GM23338 (cell line): ENCODE results near the gene SH3BP5. TPM values are rescaled to one million over a fixed set of nuclear protein-coding genes. Genes with fewer than 3 reads are reported as not detected.

Experiments
- ATAC-seq: fragments of 200-7000 bp; cut with Tn5 transposase; 3 replicates; pipeline ENCODE4 v1.9.1; 2020
- DNase-seq: peaks from one replicate; pipeline ENCODE4 v3.0.0-alpha.2; 2015; ENCODE audit warnings: low spot score
- H2AFZ ChIP-seq: fragments of 200-600 bp; sonication (generic); 2 replicates; pipeline ENCODE4 v1.8.0; 2016; ENCODE audit warnings: antibody characterized with exemption, mild to moderate bottlenecking, moderate library complexity
- H3F3A ChIP-seq: fragments of 200-600 bp; sonication (generic); replicated peaks from 2 replicates; pipeline ENCODE4 v1.8.0; 2017; ENCODE audit warnings: antibody characterized with exemption, mixed run types, low read depth
- H3K27ac ChIP-seq: fragments of 200-600 bp; sonication (generic); 2 replicates; pipeline ENCODE4 v1.6.1; 2016; ENCODE audit warnings: low read depth
- H3K27me3 ChIP-seq: fragments of 200-600 bp; sonication (generic); 2 replicates; pipeline ENCODE4 v1.8.0; 2016; ENCODE audit warnings: mild to moderate bottlenecking, mixed run types, moderate library complexity; ENCODE audit not compliant: insufficient read depth
- H3K36me3 ChIP-seq: fragments of 200-600 bp; sonication (generic); 2 replicates; pipeline ENCODE4 v1.8.0; 2016; ENCODE audit warnings: mild to moderate bottlenecking; ENCODE audit not compliant: insufficient read depth
- H3K4me1 ChIP-seq: fragments of 200-600 bp; sonication (generic); 2 replicates; pipeline ENCODE4 v1.8.0; 2016; ENCODE audit warnings: mild to moderate bottlenecking, moderate library complexity; ENCODE audit not compliant: insufficient read depth
- H3K4me2 ChIP-seq: fragments of 200-600 bp; sonication (generic); 2 replicates; pipeline ENCODE4 v1.7.1; 2017; ENCODE audit warnings: mixed run types
- H3K4me3 ChIP-seq: fragments of 200-600 bp; sonication (generic); 2 replicates; pipeline ENCODE4 v1.6.1; 2016; ENCODE audit warnings: mixed run types
- H3K79me2 ChIP-seq: fragments of 200-600 bp; sonication (generic); replicated peaks from 2 replicates; pipeline ENCODE4 v1.8.0; 2017; ENCODE audit warnings: mild to moderate bottlenecking; ENCODE audit not compliant: insufficient read depth
- H3K9me2 ChIP-seq: fragments of 200-600 bp; sonication (generic); 2 replicates; pipeline ENCODE4 v1.8.0; 2017; ENCODE audit not compliant: insufficient read depth
- H4K20me1 ChIP-seq: fragments of 200-600 bp; sonication (generic); replicated peaks from 2 replicates; pipeline ENCODE4 v1.8.0; 2017; ENCODE audit warnings: mild to moderate bottlenecking; ENCODE audit not compliant: insufficient read depth
- H3K27ac Mint-ChIP-seq: 2 replicates; pipeline ENCODE4 v1.8.0; 2020; ENCODE audit warnings: inconsistent platforms, mild to moderate bottlenecking, moderate library complexity, mixed read lengths
- H3K27me3 Mint-ChIP-seq: 3 replicates; pipeline ENCODE4 v1.8.0; 2022; ENCODE audit warnings: low read depth, mild to moderate bottlenecking, moderate library complexity, mixed read lengths, inconsistent platforms; ENCODE audit not compliant: insufficient read depth, poor library complexity
- H3K36me3 Mint-ChIP-seq: 3 replicates; pipeline ENCODE4 v1.8.0; 2021; ENCODE audit warnings: low read depth, mild to moderate bottlenecking, inconsistent platforms, moderate library complexity, mixed read lengths
- H3K4me1 Mint-ChIP-seq: 3 replicates; pipeline ENCODE4 v1.8.0; 2020; ENCODE audit warnings: mild to moderate bottlenecking, inconsistent platforms, mixed read lengths
- H3K4me3 Mint-ChIP-seq: 3 replicates; pipeline ENCODE4 v1.8.0; 2021; ENCODE audit warnings: moderate library complexity, mild to moderate bottlenecking, inconsistent platforms, mixed read lengths
- H3K9me3 Mint-ChIP-seq: 3 replicates; pipeline ENCODE4 v1.8.0; 2020; ENCODE audit warnings: moderate library complexity, mild to moderate bottlenecking, inconsistent platforms, mixed read lengths
- CREB1 ChIP-seq: fragments of 250-450 bp; sonication (Bioruptor Pico); IDR thresholded peaks from 2 replicates; pipeline ENCODE4 v1.5.0; 2020; ENCODE audit warnings: low read depth, mild to moderate bottlenecking, moderate library complexity
- EZH2 ChIP-seq: fragments of 200-600 bp; sonication (generic); IDR thresholded peaks from one replicate; pipeline ENCODE4 v1.8.0; 2017; ENCODE audit warnings: antibody characterized with exemption, mild to moderate bottlenecking, low read depth; ENCODE audit not compliant: unreplicated experiment
- EZH2phosphoT487 ChIP-seq: fragments of 200-600 bp; sonication (generic); IDR thresholded peaks from one replicate; pipeline ENCODE4 v1.8.1; 2018; ENCODE audit warnings: antibody characterized with exemption; ENCODE audit not compliant: unreplicated experiment
- NANOG ChIP-seq: IDR thresholded peaks from 2 replicates; pipeline ENCODE4 v1.6.1; 2016; ENCODE audit warnings: antibody characterized with exemption, borderline replicate concordance
- POLR2AphosphoS5 ChIP-seq: IDR thresholded peaks from 2 replicates; pipeline ENCODE4 v1.6.1; 2016; ENCODE audit warnings: antibody characterized with exemption, low read depth
- STAT1 ChIP-seq: IDR thresholded peaks from one replicate; pipeline ENCODE4 v1.6.1; 2016; ENCODE audit warnings: antibody characterized with exemption; ENCODE audit not compliant: unreplicated experiment
- ZNF114 ChIP-seq: fragments of 250-450 bp; sonication (Bioruptor Pico); IDR thresholded peaks from 2 replicates; pipeline ENCODE4 v1.5.0; 2020; ENCODE audit warnings: mild to moderate bottlenecking, moderate library complexity
- ZNF331 ChIP-seq: fragments of 250-450 bp; sonication (Bioruptor Pico); IDR thresholded peaks from 2 replicates; pipeline ENCODE4 v1.5.0; 2020; ENCODE audit warnings: low read depth, mild to moderate bottlenecking, moderate library complexity
- polyA plus RNA-seq: library from polyadenylated mRNA; unstranded; fragments of >200 nt; fragmentation: Nextera tagmentation; extraction: Ambion mirVana; gene quantifications from 2 replicates; pipeline ENCODE4 v1.2.1, GENCODE V29; 2016
- total RNA-seq: library from RNA; depleted of rRNA; stranded (reverse); fragments of >200 nt; shearing (Covaris generic); gene quantifications from 2 replicates; pipeline ENCODE4 v1.2.3, GENCODE V29; 2014
- TF ChIP-seq, protein P1 (sequence below): fragments of 250-450 bp; sonication (Bioruptor Pico); IDR thresholded peaks from 2 replicates; pipeline ENCODE4 v1.5.0; 2020; ENCODE audit warnings: mild to moderate bottlenecking, moderate library complexity
- TF ChIP-seq, protein P2 (sequence below), 2 experiments: fragments of 200-600 bp in 1 of 2; sonication (generic) in 1 of 2; conservative IDR thresholded peaks; 2 replicates each; pipeline versions ENCODE4 v1.5.1 to v1.6.1; 2016 to 2017; ENCODE audit warnings: antibody characterized with exemption in 2 of 2, low read depth in 2 of 2, mild to moderate bottlenecking in 2 of 2, moderate library complexity in 1 of 2
- TF ChIP-seq, protein P3 (sequence below): IDR thresholded peaks from one replicate; pipeline ENCODE4 v1.6.1; 2018; ENCODE audit warnings: antibody characterized with exemption; ENCODE audit not compliant: unreplicated experiment
- TF ChIP-seq, protein P4 (sequence below): IDR thresholded peaks from 2 replicates; pipeline ENCODE4 v1.6.1; 2016; ENCODE audit warnings: antibody characterized with exemption

SH3BP5 gene
- total and polyA plus RNA-seq, 2 experiments from 2014 or later, result 5.8 to 9.1 TPM

DNA sequence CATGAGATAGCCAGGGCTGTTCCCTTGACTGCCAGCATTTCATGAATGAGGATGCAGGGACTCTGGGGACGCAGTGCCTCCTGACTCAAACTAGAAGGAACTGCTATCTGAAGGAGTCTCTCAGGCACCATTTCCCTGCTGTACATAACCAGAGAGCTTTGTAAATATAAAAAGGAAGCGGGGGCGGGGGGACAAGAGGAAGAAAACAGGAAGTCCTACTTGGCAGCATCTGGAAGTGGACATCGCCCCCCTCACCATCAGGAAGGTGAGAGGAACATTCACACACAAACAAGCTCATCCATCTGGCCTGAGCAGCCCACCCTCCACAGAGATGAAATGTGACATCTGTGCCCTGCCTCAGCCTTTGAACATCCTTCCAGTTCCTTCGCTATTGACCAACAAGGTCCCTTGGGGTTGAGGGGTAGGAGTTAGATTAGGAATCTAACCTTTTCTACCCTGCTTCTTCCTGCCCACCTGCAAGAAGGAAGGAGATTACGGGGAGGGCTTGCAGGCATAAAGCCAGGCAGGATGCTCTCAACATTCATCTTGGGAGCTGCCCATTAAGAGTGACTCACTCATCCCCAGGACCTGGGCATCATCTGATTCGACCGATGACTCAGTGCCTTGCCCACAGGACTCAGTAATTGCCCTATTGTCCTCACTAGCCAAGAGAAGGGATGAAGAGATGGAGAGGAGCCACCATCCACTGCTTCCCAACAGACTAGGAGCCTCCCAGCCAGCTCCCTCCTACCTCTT, 31.9 kb downstream of the SH3BP5 start (continued):
- TF ChIP-seq, protein P1, sequence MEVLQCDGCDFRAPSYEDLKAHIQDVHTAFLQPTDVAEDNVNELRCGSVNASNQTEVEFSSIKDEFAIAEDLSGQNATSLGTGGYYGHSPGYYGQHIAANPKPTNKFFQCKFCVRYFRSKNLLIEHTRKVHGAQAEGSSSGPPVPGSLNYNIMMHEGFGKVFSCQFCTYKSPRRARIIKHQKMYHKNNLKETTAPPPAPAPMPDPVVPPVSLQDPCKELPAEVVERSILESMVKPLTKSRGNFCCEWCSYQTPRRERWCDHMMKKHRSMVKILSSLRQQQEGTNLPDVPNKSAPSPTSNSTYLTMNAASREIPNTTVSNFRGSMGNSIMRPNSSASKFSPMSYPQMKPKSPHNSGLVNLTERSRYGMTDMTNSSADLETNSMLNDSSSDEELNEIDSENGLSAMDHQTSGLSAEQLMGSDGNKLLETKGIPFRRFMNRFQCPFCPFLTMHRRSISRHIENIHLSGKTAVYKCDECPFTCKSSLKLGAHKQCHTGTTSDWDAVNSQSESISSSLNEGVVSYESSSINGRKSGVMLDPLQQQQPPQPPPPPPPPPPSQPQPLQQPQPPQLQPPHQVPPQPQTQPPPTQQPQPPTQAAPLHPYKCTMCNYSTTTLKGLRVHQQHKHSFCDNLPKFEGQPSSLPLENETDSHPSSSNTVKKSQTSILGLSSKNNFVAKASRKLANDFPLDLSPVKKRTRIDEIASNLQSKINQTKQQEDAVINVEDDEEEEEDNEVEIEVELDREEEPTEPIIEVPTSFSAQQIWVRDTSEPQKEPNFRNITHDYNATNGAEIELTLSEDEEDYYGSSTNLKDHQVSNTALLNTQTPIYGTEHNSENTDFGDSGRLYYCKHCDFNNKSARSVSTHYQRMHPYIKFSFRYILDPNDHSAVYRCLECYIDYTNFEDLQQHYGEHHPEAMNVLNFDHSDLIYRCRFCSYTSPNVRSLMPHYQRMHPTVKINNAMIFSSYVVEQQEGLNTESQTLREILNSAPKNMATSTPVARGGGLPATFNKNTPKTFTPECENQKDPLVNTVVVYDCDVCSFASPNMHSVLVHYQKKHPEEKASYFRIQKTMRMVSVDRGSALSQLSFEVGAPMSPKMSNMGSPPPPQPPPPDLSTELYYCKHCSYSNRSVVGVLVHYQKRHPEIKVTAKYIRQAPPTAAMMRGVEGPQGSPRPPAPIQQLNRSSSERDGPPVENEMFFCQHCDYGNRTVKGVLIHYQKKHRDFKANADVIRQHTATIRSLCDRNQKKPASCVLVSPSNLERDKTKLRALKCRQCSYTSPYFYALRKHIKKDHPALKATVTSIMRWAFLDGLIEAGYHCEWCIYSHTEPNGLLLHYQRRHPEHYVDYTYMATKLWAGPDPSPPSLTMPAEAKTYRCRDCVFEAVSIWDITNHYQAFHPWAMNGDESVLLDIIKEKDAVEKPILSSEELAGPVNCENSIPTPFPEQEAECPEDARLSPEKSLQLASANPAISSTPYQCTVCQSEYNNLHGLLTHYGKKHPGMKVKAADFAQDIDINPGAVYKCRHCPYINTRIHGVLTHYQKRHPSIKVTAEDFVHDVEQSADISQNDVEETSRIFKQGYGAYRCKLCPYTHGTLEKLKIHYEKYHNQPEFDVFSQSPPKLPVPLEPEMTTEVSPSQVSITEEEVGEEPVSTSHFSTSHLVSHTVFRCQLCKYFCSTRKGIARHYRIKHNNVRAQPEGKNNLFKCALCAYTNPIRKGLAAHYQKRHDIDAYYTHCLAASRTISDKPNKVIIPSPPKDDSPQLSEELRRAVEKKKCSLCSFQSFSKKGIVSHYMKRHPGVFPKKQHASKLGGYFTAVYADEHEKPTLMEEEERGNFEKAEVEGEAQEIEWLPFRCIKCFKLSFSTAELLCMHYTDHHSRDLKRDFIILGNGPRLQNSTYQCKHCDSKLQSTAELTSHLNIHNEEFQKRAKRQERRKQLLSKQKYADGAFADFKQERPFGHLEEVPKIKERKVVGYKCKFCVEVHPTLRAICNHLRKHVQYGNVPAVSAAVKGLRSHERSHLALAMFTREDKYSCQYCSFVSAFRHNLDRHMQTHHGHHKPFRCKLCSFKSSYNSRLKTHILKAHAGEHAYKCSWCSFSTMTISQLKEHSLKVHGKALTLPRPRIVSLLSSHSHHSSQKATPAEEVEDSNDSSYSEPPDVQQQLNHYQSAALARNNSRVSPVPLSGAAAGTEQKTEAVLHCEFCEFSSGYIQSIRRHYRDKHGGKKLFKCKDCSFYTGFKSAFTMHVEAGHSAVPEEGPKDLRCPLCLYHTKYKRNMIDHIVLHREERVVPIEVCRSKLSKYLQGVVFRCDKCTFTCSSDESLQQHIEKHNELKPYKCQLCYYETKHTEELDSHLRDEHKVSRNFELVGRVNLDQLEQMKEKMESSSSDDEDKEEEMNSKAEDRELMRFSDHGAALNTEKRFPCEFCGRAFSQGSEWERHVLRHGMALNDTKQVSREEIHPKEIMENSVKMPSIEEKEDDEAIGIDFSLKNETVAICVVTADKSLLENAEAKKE (CRISPR knock-in tag), result no peak
- TF ChIP-seq, protein P2, sequence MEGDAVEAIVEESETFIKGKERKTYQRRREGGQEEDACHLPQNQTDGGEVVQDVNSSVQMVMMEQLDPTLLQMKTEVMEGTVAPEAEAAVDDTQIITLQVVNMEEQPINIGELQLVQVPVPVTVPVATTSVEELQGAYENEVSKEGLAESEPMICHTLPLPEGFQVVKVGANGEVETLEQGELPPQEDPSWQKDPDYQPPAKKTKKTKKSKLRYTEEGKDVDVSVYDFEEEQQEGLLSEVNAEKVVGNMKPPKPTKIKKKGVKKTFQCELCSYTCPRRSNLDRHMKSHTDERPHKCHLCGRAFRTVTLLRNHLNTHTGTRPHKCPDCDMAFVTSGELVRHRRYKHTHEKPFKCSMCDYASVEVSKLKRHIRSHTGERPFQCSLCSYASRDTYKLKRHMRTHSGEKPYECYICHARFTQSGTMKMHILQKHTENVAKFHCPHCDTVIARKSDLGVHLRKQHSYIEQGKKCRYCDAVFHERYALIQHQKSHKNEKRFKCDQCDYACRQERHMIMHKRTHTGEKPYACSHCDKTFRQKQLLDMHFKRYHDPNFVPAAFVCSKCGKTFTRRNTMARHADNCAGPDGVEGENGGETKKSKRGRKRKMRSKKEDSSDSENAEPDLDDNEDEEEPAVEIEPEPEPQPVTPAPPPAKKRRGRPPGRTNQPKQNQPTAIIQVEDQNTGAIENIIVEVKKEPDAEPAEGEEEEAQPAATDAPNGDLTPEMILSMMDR (conservative IDR thresholded peaks at IDR 0.05; ENCODE audit: low read depth in 2 of 2), result no peak
- TF ChIP-seq EZH2phosphoT487 (no peak), POLR2AphosphoS5 (no peak), ZNF114 (CRISPR knock-in tag) (no peak)

DNA sequence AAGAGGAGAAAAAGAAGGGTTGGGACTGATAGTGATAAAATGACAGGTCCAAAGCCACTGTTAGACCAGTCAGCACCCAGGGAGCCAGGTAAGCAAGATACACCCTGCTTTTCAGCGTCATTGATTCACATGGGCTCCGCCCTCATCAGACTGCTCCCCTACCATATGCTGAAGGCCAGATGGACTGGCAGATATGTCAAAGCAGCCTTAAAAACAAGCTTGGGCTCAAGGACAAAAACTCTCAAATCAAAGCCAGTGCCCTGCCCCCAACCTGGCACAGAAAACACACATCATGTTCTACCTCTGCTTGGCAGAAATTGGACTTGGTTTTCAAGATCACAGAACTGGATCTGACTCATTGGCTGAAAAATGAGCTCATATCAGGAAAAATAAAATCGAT, 33.4 kb downstream of the SH3BP5 start:
- Histone ChIP-seq H3F3A (no peaks in the 10 kb centered on the region), H4K20me1 (peaks cover 2% of the 10 kb centered on the region; the same call in 1 of the 2 replicates), H3K4me3 (no peak overlapping the region), H3K9me2 (0 out of 2 replicates have a peak, but pooled peaks cover 3% of the 10 kb centered on the region), H3K4me1 (no peaks in the 10 kb centered on the region), H3K27me3 (no peaks in the 10 kb centered on the region), H3K79me2 (no peaks in the 10 kb centered on the region), H3K36me3 (no peaks in the 10 kb centered on the region), H3K4me2 (no peak overlapping the region), H3K27ac (no peak overlapping the region), H2AFZ (no peak overlapping the region)
- no peaks in the 10 kb centered on the region for H3K36me3 Mint-ChIP-seq
- no peak for ATAC-seq
- DNase-seq, result no peak
- H3K9me3 Mint-ChIP-seq, result no peaks in the 10 kb centered on the region
- H3K4me1 Mint-ChIP-seq, result peaks cover 2% of the 10 kb centered on the region; the same call in 1 of the 3 replicates
- no peak overlapping the region for H3K27ac Mint-ChIP-seq
- H3K27me3 Mint-ChIP-seq, result peaks cover 3% of the 10 kb centered on the region
- H3K4me3 Mint-ChIP-seq, result no peak overlapping the region
- TF ChIP-seq EZH2phosphoT487 (no peak), ZNF331 (no peak), CREB1 (CRISPR knock-in tag) (no peak), ZNF114 (CRISPR knock-in tag) (no peak), EZH2 (no peak), STAT1 (no peak), POLR2AphosphoS5 (no peak), NANOG (no peak)
- TF ChIP-seq, protein P3, sequence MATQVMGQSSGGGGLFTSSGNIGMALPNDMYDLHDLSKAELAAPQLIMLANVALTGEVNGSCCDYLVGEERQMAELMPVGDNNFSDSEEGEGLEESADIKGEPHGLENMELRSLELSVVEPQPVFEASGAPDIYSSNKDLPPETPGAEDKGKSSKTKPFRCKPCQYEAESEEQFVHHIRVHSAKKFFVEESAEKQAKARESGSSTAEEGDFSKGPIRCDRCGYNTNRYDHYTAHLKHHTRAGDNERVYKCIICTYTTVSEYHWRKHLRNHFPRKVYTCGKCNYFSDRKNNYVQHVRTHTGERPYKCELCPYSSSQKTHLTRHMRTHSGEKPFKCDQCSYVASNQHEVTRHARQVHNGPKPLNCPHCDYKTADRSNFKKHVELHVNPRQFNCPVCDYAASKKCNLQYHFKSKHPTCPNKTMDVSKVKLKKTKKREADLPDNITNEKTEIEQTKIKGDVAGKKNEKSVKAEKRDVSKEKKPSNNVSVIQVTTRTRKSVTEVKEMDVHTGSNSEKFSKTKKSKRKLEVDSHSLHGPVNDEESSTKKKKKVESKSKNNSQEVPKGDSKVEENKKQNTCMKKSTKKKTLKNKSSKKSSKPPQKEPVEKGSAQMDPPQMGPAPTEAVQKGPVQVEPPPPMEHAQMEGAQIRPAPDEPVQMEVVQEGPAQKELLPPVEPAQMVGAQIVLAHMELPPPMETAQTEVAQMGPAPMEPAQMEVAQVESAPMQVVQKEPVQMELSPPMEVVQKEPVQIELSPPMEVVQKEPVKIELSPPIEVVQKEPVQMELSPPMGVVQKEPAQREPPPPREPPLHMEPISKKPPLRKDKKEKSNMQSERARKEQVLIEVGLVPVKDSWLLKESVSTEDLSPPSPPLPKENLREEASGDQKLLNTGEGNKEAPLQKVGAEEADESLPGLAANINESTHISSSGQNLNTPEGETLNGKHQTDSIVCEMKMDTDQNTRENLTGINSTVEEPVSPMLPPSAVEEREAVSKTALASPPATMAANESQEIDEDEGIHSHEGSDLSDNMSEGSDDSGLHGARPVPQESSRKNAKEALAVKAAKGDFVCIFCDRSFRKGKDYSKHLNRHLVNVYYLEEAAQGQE, result no peak
- TF ChIP-seq, protein P4, sequence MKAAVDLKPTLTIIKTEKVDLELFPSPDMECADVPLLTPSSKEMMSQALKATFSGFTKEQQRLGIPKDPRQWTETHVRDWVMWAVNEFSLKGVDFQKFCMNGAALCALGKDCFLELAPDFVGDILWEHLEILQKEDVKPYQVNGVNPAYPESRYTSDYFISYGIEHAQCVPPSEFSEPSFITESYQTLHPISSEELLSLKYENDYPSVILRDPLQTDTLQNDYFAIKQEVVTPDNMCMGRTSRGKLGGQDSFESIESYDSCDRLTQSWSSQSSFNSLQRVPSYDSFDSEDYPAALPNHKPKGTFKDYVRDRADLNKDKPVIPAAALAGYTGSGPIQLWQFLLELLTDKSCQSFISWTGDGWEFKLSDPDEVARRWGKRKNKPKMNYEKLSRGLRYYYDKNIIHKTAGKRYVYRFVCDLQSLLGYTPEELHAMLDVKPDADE, result no peak
